Ovary (tissue), 3 donors: ENCODE data around the gene WDR59.

Experiments used
- POLR2A ChIP-seq: fragments of 450-650 bp; IDR thresholded peaks from one replicate; pipeline ENCODE4 v1.6.1; 2017; ENCODE audit warnings: antibody characterized with exemption, mild to moderate bottlenecking, moderate library complexity
- TF ChIP-seq, protein P1 (sequence below), 3 donors: fragments of 450-650 bp in 2 of 3; fragments of 200-600 bp in 1 of 3; IDR thresholded peaks; one replicate each; pipeline versions ENCODE4 v1.5.1 to v1.8.0; 2016 to 2022; ENCODE audit warnings: antibody characterized with exemption in 3 of 3, mild to moderate bottlenecking in 1 of 3
- donor health status: DM: no; HTN: no; CAD: no.

DNA sequence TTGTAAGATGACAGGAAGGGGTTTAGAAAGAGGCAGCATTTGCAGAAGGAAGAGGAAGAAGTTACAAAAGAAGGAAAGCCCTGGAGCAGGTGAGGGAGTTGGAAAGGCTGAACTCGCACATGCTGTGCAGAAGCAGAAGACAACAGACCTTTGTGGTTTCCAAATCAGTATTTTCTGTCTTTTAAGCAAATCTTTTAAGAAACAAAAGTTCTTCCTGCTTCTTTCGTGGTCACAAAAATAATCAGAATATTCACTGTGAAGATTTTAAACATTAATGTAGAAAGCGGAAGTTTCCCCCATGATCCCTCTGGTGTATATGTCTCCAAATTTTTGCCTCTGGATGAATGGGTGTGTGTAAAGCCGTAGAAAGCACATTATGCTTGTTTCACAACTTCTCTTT, 39.7 kb upstream of the WDR59 start:
- TF ChIP-seq, protein P1, sequence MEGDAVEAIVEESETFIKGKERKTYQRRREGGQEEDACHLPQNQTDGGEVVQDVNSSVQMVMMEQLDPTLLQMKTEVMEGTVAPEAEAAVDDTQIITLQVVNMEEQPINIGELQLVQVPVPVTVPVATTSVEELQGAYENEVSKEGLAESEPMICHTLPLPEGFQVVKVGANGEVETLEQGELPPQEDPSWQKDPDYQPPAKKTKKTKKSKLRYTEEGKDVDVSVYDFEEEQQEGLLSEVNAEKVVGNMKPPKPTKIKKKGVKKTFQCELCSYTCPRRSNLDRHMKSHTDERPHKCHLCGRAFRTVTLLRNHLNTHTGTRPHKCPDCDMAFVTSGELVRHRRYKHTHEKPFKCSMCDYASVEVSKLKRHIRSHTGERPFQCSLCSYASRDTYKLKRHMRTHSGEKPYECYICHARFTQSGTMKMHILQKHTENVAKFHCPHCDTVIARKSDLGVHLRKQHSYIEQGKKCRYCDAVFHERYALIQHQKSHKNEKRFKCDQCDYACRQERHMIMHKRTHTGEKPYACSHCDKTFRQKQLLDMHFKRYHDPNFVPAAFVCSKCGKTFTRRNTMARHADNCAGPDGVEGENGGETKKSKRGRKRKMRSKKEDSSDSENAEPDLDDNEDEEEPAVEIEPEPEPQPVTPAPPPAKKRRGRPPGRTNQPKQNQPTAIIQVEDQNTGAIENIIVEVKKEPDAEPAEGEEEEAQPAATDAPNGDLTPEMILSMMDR (IDR thresholded peaks at IDR 0.05) = no peak
- no peak for TF ChIP-seq POLR2A
